ENCODE data around the gene RER1. TPM values are rescaled to one million over a fixed set of nuclear protein-coding genes. Genes with fewer than 3 reads are reported as not detected.

The RER1 gene
- total RNA-seq, 1 experiment from 2014 or later: 66.2 TPM

DNA sequence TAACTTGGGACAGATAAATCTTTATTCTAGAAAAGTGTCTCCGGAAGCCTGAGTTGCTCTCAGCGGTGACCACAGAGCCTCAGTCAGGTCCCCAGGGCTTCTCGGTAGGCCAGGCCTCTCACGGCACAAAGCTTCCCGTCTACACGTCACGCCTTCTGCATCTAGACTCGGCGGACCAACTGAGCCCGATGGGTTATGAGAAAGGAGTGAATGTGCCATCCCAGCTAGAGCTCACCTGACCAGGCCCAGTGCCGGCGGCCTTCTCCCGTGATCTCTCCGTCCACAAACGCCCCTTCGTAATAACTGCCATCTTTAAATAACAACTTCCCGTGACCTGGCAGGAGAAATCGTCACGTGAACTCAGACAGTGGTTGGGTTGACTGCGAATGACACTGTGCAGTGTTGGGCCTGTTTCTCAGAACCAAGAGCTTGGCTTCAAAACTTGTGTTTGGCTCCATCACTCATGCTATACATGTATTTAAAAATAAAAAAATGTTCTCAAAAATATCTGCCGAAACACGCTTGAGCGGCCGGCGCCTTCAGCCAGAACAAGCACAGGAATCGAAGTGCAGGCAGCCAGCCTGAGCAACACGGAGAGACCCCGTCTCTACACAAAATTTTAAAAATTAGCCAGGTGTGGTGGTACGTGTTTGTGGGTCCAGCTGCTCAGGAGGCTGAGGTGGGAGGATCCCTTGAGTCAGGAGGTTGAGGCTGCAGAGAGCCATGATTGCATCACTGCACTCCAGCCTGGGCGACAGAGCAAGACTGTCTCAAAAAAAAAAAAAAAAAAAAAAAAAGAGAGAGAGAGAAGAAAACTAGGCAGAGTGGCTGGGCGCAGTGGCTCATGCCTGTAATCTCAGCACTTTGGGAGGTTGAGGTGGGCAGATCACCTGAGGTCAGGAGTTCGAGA is 3.4 kb upstream of the RER1 start:
- no peak for DNase-seq (ENCODE audit: low spot score)

DNA sequence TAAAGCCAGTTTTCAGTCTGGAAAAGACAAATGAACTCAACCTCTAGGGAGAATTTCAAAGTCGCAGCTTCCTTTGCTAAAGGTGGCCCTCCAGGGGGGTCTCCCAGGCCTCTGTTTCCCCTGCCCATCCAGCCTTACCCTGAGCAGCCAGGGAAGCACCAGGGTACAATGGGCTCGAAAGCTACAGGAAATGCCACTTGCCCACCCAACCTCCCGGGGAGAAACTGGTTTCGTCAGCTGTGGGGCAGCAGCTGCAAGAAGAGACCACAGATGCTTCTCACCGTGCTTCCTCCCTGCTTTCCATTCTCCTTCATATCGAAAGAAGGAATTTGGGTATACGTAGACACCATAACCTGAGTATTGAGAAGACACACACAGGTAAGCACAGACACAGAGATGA is 2.0 kb upstream of the RER1 start:
- no peak for DNase-seq (ENCODE audit: low spot score)

DNA sequence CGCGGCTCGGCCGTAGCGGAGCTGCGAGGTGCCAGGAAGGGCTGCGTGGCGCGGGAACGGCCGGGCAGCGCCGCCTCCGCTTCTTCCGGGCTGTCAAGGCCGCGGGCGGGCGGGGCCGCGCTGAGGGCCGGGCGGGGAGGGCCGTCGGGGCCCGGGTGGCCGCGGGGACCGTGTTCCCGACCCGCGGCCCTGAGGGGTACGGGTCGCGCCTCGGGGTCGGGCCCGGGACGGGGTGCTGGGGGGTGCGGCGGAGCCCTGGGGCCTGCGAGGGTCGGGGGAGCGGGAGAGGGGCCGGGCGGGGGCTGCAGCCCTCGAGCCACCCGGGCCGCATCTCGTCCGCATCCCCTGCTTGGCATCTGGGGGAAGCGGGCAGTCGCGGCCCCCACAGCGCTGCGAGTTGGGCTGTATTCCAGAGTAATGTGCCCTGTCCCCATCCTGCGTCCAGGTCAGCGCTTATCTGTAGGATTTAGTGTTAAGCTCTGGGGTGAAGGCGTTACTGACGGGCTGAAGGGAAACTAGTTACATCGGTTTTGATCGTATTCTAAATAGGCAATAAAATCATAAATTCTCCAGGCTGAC is 379 bp downstream of the RER1 start:
- no peak for DNase-seq (ENCODE audit: low spot score)

DNA sequence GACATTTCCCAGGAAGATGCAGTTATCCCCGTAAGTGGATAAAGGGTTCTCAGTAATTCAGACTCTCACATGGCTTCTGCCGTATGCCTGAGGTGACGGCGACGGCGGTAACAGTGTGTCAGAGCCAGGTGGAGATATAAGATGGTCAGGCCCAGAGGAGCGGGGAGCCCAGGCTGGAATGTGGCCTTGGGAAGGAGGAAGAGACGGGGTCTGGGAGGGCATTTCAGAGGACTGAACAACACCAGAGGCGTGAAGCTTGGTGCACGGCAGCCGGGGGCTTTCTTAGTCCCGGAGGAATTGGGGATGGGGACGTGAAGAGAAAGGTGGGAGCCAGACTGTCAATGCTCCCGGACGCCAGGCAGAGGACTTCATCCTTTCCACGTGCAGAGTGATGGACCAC is 1.0 kb downstream of the RER1 start:
- no peak for DNase-seq (ENCODE audit: low spot score)

DNA sequence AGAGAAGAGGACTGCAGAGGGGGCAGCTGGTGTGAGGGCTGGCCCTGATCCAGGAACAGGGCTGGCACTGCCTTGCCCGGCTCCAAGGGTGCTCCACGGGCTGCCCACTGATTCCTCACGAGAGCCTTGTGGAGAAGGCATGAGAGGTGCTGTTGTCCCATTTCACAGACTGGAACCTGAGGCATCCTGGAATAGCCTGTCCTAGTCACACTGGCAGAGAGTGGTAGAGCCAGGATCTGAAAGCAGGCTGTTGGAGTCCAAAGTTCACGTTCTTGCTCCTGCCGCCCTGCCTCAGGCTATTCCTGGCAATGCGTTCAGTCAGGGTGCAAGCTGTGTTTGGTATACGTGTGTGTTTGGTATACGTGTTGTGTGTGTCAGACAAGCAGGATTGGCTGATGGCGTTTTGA is 1.8 kb downstream of the RER1 start:
- DNase-seq (ENCODE audit: low spot score): no peak

DNA sequence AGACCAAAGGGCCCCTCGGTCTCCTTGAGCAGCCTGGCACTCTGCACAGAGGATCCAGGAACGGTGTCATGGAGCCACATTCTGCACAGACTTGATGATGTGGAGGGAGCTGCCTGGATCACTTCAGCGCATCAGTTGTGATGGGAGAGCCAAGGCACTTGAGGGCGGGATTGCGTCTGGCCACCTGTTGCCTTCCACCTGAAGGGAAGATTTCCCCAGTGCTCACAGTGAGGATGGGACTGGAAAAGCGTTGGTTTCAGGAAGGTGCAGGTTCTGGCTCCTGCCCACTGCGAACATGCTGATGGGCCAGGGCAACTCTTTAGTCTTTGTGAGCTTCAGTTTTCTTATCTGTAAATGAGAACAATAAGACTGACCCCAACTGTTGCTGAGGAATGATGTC is 2.6 kb downstream of the RER1 start:
- no peak for DNase-seq (ENCODE audit: low spot score)

DNA sequence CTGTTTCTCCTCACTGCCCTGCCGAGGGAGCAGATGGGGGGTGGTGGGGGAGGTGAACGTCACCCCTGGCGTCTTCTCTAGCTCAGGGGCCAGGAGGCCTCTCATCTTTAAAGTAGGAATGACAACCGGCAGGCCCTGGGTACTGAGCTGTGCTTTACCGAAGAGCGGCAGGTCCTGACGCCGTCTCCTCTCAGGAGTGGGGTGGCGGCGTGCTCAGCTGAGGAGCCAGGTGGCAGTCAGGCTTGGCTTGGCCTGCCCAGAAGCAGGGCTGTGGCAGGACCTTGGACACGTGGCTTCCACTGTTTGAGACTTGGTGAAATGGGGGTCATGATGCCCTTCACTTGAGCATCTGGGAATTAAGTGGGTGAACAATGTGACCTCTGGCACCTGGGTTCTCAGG is 3.1 kb downstream of the RER1 start:
- no peak for DNase-seq (ENCODE audit: low spot score)

DNA sequence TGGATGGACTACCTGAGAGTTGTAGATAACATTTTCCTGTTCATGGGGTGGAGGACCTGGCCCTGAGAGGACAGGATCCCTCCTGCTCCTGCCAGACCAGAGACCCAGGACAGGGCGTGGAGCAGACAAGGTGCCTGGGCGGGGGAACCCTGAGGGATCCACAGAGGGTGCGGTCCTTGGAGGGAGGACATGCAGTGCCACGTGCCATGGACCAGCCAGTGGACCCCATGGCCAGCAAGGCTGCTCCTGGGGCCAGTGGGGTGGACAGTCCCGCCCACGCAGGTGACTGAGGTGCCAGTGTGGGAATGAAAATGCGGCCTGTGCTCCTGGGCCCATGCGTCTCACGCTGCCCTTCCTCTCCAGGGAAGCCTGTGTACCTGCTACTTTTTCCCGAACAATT is 3.6 kb downstream of the RER1 start:
- no peak for DNase-seq (ENCODE audit: low spot score)

DNA sequence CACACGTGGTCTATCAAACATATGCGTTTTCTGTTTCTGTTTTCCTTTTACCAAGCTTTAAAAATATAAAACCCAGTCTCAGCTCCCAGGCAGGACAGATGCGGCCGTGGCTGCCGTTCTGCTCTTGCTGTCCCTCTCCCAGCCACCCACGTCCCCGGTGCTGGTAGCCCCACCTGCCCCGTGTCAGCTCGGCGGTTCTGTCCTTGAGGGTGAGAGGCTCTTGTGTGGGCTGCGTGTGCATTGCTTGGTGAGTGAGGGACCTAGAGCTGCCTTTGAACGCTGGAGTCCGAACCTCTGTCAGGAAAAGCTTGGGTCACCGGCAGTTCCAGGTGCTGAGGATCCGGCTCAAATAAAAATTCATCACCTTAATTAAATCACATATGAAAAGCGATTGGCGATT is 4.4 kb downstream of the RER1 start:
- no peak for DNase-seq (ENCODE audit: low spot score)

DNA sequence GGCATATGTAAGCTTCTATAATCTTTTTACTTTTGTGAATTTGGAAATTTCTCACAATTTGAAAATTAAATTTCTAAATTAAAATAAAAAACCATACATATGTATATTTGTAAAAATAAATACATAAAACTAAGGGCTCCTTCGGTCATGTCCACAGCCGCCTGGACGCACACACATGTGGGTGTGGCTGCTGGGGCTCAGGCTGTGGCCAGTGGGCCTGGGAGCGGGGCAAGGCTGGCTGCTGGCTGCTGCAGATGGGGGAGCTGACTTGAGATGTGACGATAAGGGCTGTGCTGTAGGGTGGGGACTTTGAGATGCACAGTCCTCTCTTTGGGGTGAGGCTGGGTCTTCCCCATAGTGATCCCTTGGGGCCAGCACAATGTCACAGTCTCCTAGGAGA is 4.8 kb downstream of the RER1 start:
- no peak for DNase-seq (ENCODE audit: low spot score)

DNA sequence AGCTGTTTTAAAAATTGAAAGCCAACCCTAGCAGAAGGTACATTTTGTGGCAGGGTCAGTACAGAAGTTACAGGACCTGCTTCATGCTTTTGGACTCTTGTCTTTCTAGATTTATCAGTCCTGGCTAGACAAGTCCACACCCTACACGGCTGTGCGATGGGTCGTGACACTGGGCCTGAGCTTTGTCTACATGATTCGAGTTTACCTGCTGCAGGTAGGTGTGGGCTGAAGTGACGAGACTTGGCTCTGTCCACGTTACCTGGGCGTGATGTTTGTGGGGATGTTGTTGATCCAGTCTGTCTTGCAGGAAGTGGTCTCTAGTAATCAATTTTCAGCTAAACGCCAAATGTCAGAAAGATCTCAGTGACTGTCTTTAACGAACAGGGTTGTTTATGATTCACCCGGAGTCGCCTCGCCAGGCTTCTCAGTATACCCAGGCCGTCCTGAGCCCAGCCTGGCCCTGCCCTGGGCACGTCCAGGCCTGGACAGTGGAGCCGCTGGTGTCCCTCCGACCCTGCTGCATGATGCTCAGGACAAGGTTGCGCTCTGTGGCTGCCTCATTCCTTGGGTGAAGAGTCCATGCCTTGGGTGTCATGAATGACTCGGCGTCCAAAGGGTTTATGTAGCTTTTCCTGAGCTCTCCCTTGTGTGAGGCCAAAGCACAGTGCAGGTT is 5.5 kb downstream of the RER1 start:
- no peak for DNase-seq (ENCODE audit: low spot score)

DNA sequence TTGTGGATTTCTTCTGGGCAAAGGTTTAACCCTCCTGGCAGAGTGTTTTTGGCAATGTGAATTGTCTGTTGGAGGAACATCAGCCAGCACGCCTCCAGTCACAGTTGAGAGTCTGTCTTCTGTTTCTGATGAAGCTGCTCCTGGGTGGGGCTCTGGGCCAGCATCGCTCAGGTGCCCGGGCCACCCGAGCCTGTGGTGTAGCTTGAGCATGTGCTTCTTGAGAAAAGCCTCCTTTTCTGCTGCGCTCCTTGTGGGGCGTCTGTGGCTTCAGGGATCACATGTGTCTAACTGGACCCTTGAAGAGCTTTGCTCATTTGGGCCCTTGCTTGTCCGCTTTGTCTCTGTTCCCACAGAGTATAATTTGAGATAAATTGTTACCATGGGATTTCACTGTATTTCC is 7.2 kb downstream of the RER1 start:
- no peak for DNase-seq (ENCODE audit: low spot score)

DNA sequence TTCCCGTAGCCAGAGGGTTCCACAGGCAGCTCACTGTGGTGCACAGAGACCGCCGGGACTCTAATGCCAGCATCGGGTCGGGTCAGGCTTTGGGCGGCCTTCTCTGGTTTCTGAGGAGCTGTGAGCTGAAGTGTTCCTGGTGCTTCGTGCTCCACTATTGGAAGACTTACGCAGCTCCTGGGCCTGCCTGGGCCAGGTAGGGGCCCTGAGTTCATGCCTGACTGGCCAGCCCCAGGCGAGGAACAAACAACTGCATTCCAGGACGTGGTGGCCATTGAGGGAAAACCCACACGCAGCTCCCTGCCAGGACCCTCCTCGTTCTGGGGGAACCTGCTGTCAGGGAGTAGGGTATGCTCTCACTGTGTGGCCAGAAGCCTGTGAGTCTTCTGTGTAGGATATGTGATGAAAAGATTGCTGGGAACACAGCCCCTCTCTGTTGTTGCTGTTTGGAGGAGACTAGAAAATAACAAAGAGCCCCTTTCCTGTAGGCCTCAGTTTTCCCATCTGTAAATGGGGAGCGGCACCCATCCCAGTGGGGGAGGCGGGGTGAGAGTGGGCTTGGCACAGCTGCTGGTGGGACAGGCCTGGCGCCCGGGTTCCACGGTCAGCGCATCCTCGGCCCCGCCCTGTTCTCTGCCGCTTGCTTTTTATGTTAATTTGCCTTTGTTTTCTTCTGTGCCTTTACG is 8.4 kb downstream of the RER1 start:
- no peak for DNase-seq (ENCODE audit: low spot score)

DNA sequence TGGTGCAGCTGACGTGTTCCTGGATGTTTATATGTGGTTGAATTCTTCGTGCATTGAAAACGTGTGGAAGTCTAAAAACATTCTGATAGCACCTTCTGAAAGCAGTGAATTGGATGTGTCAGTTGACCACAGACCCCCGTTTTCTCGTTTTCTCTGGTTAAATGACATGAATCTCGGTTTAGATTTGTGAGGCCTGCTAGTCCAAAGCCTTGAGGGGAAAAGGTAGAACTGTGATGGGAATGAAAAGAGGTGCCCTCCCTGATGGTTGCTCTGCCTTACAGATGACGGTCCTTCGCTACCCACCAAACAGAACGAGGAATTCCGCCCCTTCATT is 8.9 kb downstream of the RER1 start:
- no peak for DNase-seq (ENCODE audit: low spot score)

DNA sequence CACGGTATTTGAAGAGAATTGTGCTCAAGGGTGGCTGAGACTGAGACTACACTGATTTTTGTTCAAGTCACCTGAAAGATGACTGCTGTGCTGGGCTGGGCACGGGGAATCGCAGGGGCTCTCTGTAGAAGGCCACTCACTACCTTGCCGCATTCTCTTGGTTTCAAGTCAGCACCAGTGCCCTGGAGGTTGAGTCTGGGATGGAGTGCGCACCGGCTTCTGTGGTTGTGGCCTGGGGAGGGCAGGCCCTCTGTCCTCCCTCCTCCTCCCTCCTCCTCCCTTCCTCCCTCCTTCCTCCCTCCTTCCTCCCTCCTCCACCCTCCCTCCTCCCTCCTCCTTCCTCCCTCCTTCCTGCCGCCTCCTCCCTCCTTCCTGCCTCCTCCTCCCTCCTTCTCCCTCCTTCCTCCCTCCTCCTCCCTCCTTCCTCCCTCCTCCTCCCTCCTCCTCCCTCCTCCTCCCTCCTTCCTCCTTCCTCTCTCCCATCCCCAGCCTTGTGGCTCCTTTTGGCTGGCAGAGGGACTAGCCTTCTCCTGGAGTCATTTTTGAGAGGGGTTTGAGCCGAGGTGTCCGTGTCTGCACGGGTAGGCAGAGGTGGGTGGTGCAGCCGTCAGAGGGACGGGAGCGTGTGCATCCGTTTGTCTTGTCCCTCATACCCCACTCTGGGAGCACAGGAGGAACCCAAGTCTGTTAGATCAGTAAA is 9.5 kb downstream of the RER1 start:
- no peak for DNase-seq (ENCODE audit: low spot score)

DNA sequence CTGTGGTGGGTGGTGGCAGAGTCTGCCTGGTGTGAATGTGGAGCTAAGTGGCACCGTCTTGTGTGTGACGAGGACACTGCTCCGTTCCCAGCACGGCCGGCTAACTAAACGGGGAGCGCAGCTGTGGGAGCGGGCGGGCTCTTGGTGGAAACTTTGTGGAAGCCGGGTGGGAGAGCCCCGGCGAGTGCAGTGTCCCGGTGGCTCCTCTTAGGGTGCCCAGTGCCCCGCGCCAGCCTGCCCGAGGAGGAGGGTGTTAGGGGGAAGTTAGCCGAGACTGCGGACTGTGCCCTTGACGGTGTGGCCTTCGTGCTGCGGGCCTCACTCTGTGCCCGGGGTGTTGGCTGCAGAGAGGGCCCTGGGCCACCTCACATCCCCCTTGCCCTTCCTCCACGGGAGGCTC is 10.8 kb downstream of the RER1 start:
- DNase-seq (ENCODE audit: low spot score): no peak

DNA sequence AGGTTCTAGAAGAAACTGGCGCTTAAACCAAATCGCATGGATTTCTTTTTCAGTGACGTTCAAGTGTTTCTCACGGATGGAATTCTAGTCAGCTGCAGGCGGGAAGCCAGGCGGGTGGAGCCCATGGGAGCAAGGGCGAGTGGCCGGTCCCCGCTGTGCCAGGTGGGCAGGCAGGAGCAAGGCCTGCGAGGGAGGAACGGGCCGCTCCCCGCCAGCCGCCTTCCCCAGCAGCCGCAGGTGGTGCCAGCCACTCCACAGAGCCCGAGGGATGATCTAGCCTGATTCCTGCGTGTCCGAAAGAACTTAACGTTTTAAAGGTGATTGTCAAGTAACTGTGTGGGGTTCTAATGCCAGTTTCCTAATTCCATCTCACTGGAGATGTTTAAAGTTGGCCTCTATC is 11.6 kb downstream of the RER1 start:
- DNase-seq (ENCODE audit: low spot score): no peak

DNA sequence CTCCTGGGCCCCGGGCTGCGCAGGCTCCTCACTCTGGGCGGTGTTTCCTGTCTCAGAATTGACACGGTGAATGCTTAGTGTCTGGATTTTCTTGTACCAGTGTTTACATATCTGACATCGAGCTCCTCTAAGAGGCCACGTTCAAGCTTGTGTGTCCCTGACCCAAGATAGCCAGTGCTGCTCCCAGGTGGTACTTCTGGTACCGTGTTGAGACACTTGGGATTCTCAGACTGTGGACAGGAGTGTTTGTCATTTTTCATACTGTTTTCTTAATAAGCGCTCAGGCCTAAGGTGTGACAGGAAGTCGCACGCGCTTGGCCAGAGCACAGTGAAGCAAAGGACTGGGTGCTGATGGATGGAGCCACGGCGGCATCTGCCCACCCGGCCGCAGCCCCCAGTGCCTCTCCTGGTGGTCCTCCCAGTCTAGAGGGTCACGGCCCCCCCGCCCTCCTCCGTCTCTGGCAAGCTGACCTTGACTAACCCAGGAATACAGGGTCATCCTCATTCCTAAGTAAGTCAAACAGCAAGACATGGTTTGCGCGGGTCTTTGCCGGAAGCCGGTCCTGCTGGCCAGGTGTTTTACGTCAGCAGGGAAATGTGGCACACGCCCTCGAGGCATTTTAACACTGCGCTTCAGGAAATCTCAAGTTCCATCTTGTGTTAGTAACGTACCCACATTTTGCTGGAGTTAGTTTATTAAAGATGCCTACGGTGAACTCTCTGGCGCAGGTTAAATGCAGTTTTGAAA is 12.7 kb downstream of the RER1 start:
- DNase-seq (ENCODE audit: low spot score): no peak

DNA sequence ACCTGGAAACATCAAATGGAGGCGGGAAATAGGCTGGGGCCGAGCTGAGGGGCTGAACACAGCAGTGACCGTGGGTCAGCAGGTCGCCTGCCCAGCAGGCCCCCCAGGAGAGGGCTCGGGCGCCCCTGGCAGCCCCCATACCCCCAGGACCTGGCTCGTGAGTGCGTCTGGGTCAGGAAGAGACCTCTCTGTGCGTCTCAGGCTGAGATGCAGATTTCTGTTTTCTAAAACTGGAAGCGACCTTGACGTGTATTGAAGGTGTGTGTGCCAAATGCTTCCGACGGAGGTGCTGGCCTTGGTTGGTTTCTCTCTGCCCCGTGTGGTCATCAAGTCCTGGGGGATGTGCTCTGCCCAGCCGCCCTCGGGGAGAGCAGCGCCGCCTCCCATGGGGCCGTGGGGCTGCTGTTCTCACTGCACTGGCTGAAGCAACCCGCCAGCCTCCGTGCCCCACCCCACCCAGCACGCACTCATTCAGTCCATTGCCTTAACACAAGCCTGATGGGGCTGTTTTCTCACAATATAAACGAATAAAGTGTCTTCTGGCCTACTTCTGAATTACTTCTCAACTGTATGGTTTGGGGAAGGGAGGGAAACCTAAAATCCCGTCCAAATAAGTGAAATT is 13.4 kb downstream of the RER1 start:
- no peak for DNase-seq (ENCODE audit: low spot score)

DNA sequence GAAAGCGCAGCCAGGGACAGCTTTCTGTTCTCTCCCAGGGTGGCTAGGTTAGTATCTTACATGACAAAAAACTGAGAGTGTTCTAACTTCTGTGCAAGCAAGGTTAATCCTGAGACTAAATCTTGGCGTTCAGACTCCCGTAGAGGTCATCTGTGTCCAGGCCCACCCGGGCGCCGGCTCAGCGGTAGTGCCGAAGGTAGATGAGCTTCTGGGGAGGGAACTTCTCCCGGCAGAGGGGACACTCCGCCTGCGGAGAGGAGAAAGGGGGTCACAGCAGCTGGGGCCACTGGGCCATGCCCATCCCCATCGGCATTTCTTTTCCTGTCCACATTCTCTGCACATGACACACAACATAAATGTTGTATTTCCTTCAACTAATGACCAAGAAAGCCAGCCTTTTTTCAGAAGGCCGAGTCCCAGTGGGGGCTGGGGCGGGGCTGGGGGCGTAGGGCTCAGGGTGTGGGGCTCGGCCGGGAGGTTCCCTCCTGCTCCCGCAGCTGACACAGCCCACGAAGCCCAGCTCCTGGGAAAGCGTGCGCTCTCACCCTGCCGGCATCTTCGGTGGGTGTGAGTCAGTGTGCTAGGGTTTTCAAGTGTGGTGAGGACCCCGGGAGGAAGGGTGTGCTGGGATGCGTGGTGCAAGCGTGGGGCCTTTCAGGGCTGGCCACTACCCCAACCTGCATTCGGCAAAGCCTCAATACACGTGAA is 14.1 kb downstream of the RER1 start:
- no peak for DNase-seq (ENCODE audit: low spot score)
